Astrocyte of the cerebellum (primary cell): ENCODE data around the gene NKX6-2.

Experiments
- DNase-seq: peaks from one replicate; pipeline ENCODE4 v3.0.0-alpha.2; 2011; ENCODE audit warnings: low read depth
- H3K4me3 ChIP-seq: 2 replicates; pipeline ENCODE4 v1.5.1; 2011; ENCODE audit warnings: mild to moderate bottlenecking, low read depth, low read length, moderate library complexity
- in situ Hi-C: cut with HindIII; loops from 2 replicates; pipeline ENCODE4 v1.10.0; 2017; ENCODE audit warnings: low sequenced_read_pairs
- TF ChIP-seq, protein P1 (sequence below): IDR thresholded peaks from 2 replicates; pipeline ENCODE4 v1.5.1; 2012; ENCODE audit warnings: low read length, low read depth, moderate library complexity, mild to moderate bottlenecking; ENCODE audit errors: missing control alignments

Gene NKX6-2

GRCh38 chr10:132750936-132751335 is 35.0 kb downstream of the NKX6-2 start:
- TF ChIP-seq, protein P1, sequence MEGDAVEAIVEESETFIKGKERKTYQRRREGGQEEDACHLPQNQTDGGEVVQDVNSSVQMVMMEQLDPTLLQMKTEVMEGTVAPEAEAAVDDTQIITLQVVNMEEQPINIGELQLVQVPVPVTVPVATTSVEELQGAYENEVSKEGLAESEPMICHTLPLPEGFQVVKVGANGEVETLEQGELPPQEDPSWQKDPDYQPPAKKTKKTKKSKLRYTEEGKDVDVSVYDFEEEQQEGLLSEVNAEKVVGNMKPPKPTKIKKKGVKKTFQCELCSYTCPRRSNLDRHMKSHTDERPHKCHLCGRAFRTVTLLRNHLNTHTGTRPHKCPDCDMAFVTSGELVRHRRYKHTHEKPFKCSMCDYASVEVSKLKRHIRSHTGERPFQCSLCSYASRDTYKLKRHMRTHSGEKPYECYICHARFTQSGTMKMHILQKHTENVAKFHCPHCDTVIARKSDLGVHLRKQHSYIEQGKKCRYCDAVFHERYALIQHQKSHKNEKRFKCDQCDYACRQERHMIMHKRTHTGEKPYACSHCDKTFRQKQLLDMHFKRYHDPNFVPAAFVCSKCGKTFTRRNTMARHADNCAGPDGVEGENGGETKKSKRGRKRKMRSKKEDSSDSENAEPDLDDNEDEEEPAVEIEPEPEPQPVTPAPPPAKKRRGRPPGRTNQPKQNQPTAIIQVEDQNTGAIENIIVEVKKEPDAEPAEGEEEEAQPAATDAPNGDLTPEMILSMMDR, result no peak
- H3K4me3 ChIP-seq, result no peak overlapping the region
- in situ Hi-C loops, result no loop called here
- DNase-seq, result no peak

DNA sequence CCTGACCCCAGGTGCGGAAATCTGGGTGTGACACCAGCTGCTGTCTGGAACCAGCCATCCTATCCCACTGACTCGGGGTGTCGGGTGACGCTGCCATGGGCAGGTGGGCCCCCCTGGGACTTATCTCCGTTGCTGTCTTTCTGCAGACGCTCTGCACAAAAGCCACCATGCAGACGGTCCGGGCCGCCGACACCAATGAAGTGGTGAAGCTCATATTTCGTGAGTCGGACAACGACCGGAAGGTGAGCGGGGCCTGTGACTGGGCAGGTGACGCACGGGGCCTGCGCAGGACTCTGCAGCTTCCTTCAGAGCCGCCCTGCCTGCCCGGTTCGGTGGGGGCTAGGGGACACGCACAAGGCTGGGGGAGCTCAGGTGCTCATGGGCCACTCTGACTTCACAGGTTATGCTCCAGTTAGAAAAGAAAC is 36.6 kb downstream of the NKX6-2 start:
- no peak overlapping the region for H3K4me3 ChIP-seq
- no peak for DNase-seq
- in situ Hi-C loops, result no loop called here
- TF ChIP-seq, protein P1, result no peak

GRCh38 chr10:132748545-132749370 is 37.2 kb downstream of the NKX6-2 start:
- TF ChIP-seq, protein P1, result no peak
- no peak overlapping the region for H3K4me3 ChIP-seq
- in situ Hi-C loops, result no loop called here
- no peak for DNase-seq

DNA sequence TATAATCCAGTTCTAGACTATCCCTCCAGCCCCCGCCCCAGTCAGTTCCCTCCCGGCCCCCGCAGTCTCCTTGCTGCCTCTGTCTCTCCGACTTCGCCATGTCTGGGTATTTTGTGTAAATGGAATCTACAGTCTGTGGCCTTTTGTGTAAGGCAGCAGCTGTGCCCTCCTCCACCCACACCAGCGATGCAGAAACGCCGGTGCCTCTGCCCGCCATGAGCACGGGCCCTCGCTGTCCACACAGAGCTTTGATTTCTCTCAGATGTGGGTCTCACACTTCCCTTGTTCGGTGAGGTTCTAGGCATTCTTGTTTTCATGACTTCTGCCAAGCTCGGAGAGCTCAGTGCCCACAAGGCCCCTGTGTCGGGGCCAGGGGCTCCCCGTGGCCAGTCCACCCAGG is 37.8 kb downstream of the NKX6-2 start:
- no peak for DNase-seq
- no peak overlapping the region for H3K4me3 ChIP-seq
- in situ Hi-C loops, result no loop called here
- TF ChIP-seq, protein P1, result no peak

GRCh38 chr10:132746801-132747625 is 38.9 kb downstream of the NKX6-2 start:
- H3K4me3 ChIP-seq, result no peak overlapping the region
- TF ChIP-seq, protein P1, result no peak
- DNase-seq, result no peak
- in situ Hi-C loops, result no loop called here

DNA sequence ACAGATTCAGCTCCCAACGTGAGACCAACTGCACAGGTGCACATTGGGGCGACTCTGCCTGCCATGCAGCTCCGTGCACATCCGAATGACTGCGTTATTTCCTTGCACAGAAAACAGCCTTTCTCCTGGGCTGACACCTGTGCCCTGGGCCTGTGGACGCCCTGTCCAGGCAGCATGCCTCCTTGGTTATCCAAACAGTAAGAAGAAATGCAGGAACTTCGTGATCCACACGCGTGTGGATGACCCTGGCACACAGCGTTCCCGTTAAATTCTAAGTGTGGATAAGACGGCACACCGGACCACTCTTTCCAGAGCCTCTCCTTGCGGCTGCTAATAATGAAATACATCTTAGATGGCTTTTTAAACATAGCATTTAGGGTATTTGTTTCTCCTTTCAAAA is 39.6 kb downstream of the NKX6-2 start:
- no peak overlapping the region for H3K4me3 ChIP-seq
- DNase-seq, result no peak
- in situ Hi-C loops, result no loop called here
- TF ChIP-seq, protein P1, result no peak
